WTC11 (cell line): ENCODE data around the gene TEKT2. TPM values are rescaled to one million over a fixed set of nuclear protein-coding genes. Genes with fewer than 3 reads are reported as not detected.

ENCODE experiments used
- ATAC-seq: fragments of 200-7000 bp; cut with Tn5 transposase; 2 replicates; pipeline ENCODE4 v1.10.0; 2021; ENCODE audit warnings: mild to moderate bottlenecking, moderate library complexity
- CTCF ChIA-PET: fragments of 300-600 bp; sonication (Branson Sonifier 250); formaldehyde crosslinking; loops from one replicate; lab custom pipeline; 2021; ENCODE audit warnings: antibody characterized with exemption; lab: Charles Lee
- POLR2A ChIA-PET: fragments of 350-600 bp; sonication (Branson Sonifier 250); formaldehyde crosslinking; loops from one replicate; lab custom pipeline; 2021; ENCODE audit warnings: antibody characterized with exemption; lab: Charles Lee
- DNase-seq: peaks from one replicate; pipeline ENCODE4 v3.0.0; 2021; ENCODE audit warnings: low spot score
- H3K27ac Mint-ChIP-seq: 2 replicates; pipeline ENCODE4 v1.8.0; 2021; ENCODE audit warnings: mixed read lengths
- H3K27me3 Mint-ChIP-seq: 2 replicates; pipeline ENCODE4 v1.8.0; 2021; ENCODE audit warnings: low read depth, mild to moderate bottlenecking, moderate library complexity, mixed read lengths
- H3K36me3 Mint-ChIP-seq: 2 replicates; pipeline ENCODE4 v1.8.0; 2021; ENCODE audit warnings: mixed read lengths
- H3K4me1 Mint-ChIP-seq: 2 replicates; pipeline ENCODE4 v1.8.0; 2022; ENCODE audit warnings: mixed read lengths
- H3K4me3 Mint-ChIP-seq: 2 replicates; pipeline ENCODE4 v1.8.0; 2021; ENCODE audit warnings: mild to moderate bottlenecking, moderate library complexity, mixed read lengths
- H3K9me3 Mint-ChIP-seq: 2 replicates; pipeline ENCODE4 v1.8.0; 2021; ENCODE audit warnings: mixed read lengths
- CBFB ChIP-seq: sonication (generic); formaldehyde crosslinking; IDR thresholded peaks from 2 replicates; pipeline ENCODE4 v1.8.1; 2022; ENCODE audit warnings: mild to moderate bottlenecking, low read depth, missing genetic modification reagents
- CREB1 ChIP-seq: sonication (generic); formaldehyde crosslinking; IDR thresholded peaks from 2 replicates; pipeline ENCODE4 v1.8.0; 2023; ENCODE audit warnings: mild to moderate bottlenecking, missing genetic modification reagents
- CREM ChIP-seq: sonication (generic); formaldehyde crosslinking; IDR thresholded peaks from 2 replicates; pipeline ENCODE4 v1.8.1; 2022; ENCODE audit warnings: mild to moderate bottlenecking, missing genetic modification reagents, moderate library complexity
- ESRRA ChIP-seq: sonication (generic); formaldehyde crosslinking; IDR thresholded peaks from 2 replicates; pipeline ENCODE4 v1.8.1; 2022; ENCODE audit warnings: mild to moderate bottlenecking, missing genetic modification reagents, borderline replicate concordance
- JUN ChIP-seq: sonication (generic); formaldehyde crosslinking; IDR thresholded peaks from 2 replicates; pipeline ENCODE4 v1.8.0; 2023; ENCODE audit warnings: mild to moderate bottlenecking, missing genetic modification reagents
- NFATC4 ChIP-seq: fragments of 250-450 bp; sonication (Bioruptor Pico); IDR thresholded peaks from 2 replicates; pipeline ENCODE4 v1.9.0; 2021; ENCODE audit warnings: mild to moderate bottlenecking
- NR3C1 ChIP-seq: sonication (generic); formaldehyde crosslinking; conservative IDR thresholded peaks from 2 replicates; pipeline ENCODE4 v1.8.1; 2023; ENCODE audit warnings: low read depth, mild to moderate bottlenecking, missing genetic modification reagents
- SMAD4 ChIP-seq: sonication (generic); formaldehyde crosslinking; IDR thresholded peaks from 2 replicates; pipeline ENCODE4 v1.8.0; 2022; ENCODE audit warnings: mild to moderate bottlenecking, missing genetic modification reagents
- TCF7 ChIP-seq: sonication (generic); formaldehyde crosslinking; IDR thresholded peaks from 2 replicates; pipeline ENCODE4 v1.8.0; 2022; ENCODE audit warnings: mild to moderate bottlenecking, low read depth, missing genetic modification reagents, moderate library complexity
- TEAD1 ChIP-seq: sonication (generic); formaldehyde crosslinking; IDR thresholded peaks from 2 replicates; pipeline ENCODE4 v1.8.0; 2022; ENCODE audit warnings: mild to moderate bottlenecking, missing genetic modification reagents
- ZNF396 ChIP-seq: fragments of 250-450 bp; sonication (Bioruptor Pico); IDR thresholded peaks from 2 replicates; pipeline ENCODE4 v1.8.0; 2021; ENCODE audit warnings: mild to moderate bottlenecking, moderate library complexity, borderline replicate concordance
- ZNF416 ChIP-seq: fragments of 250-450 bp; sonication (Bioruptor Pico); IDR thresholded peaks from 2 replicates; pipeline ENCODE4 v1.9.0; 2021; ENCODE audit warnings: mild to moderate bottlenecking, inconsistent platforms
- total RNA-seq: library from RNA; stranded (reverse); gene quantifications from 3 replicates; pipeline ENCODE4 v1.2.3, GENCODE V29; 2021
- TF ChIP-seq, protein P1 (sequence below): fragments of 250-450 bp; sonication (Bioruptor Pico); IDR thresholded peaks from 2 replicates; pipeline ENCODE4 v1.9.0; 2021; ENCODE audit warnings: mild to moderate bottlenecking
- TF ChIP-seq, protein P2 (sequence below): sonication (generic); formaldehyde crosslinking; IDR thresholded peaks from 2 replicates; pipeline ENCODE4 v1.8.0; 2022; ENCODE audit warnings: mild to moderate bottlenecking, missing genetic modification reagents
- TF ChIP-seq, protein P3 (sequence below): sonication (generic); formaldehyde crosslinking; IDR thresholded peaks from 2 replicates; pipeline ENCODE4 v1.8.1; 2023; ENCODE audit warnings: mild to moderate bottlenecking, missing genetic modification reagents
- TF ChIP-seq, protein P4 (sequence below): fragments of 250-450 bp; sonication (Bioruptor Pico); IDR thresholded peaks from 2 replicates; pipeline ENCODE4 v1.9.0; 2021; ENCODE audit warnings: mild to moderate bottlenecking
- TF ChIP-seq, protein P5 (sequence below): fragments of 250-450 bp; sonication (Bioruptor Pico); IDR thresholded peaks from 2 replicates; pipeline ENCODE4 v1.8.0; 2021; ENCODE audit warnings: mild to moderate bottlenecking
- TF ChIP-seq, protein P6 (sequence below): sonication (generic); formaldehyde crosslinking; conservative IDR thresholded peaks from 2 replicates; pipeline ENCODE4 v1.8.1; 2023; ENCODE audit warnings: mild to moderate bottlenecking, low read depth, missing genetic modification reagents, moderate library complexity
- TF ChIP-seq, protein P7 (sequence below): sonication (generic); formaldehyde crosslinking; IDR thresholded peaks from 2 replicates; pipeline ENCODE4 v1.8.1; 2023; ENCODE audit warnings: mild to moderate bottlenecking, missing genetic modification reagents, moderate library complexity
- TF ChIP-seq, protein P8 (sequence below): sonication (generic); formaldehyde crosslinking; IDR thresholded peaks from 2 replicates; pipeline ENCODE4 v1.8.1; 2023; ENCODE audit warnings: mild to moderate bottlenecking, moderate library complexity, missing genetic modification reagents

The TEKT2 gene
- total RNA-seq, 1 experiment from 2014 or later: 1.9 TPM

DNA sequence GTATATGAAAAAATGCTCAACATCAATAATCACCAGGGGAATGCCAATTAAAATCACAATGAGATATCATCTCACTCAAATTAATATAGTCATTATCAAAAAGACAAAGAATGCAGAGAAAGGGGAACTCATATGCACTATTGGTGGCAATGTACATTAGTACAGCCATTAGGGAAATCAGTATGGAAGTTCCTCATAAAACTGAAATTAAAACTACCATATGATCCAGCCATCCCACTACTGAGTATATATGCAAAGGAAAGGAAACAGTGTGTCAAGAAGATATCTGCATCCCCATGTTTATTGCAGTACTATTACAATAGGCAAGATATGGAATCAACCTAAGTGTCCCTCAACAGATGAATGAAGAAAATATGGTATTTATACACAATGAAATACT, 32.1 kb upstream of the TEKT2 start:
- ChIA-PET POLR2A (no interaction called here), CTCF (no interaction called here)
- ATAC-seq (no peak), DNase-seq (no peak)
- Mint-ChIP-seq H3K4me3 (no peak overlapping the region), H3K27me3 (no peaks in the 10 kb centered on the region), H3K36me3 (peaks cover 20% of the 10 kb centered on the region), H3K9me3 (no peaks in the 10 kb centered on the region; the same call in 1 of the 2 replicates), H3K27ac (no peak overlapping the region), H3K4me1 (no peaks in the 10 kb centered on the region)
- TF ChIP-seq, protein P1, sequence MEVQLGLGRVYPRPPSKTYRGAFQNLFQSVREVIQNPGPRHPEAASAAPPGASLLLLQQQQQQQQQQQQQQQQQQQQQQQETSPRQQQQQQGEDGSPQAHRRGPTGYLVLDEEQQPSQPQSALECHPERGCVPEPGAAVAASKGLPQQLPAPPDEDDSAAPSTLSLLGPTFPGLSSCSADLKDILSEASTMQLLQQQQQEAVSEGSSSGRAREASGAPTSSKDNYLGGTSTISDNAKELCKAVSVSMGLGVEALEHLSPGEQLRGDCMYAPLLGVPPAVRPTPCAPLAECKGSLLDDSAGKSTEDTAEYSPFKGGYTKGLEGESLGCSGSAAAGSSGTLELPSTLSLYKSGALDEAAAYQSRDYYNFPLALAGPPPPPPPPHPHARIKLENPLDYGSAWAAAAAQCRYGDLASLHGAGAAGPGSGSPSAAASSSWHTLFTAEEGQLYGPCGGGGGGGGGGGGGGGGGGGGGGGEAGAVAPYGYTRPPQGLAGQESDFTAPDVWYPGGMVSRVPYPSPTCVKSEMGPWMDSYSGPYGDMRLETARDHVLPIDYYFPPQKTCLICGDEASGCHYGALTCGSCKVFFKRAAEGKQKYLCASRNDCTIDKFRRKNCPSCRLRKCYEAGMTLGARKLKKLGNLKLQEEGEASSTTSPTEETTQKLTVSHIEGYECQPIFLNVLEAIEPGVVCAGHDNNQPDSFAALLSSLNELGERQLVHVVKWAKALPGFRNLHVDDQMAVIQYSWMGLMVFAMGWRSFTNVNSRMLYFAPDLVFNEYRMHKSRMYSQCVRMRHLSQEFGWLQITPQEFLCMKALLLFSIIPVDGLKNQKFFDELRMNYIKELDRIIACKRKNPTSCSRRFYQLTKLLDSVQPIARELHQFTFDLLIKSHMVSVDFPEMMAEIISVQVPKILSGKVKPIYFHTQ (CRISPR knock-in tag): no peak
- no peak for TF ChIP-seq ZNF416 (CRISPR knock-in tag)
- no peak for TF ChIP-seq CREM (CRISPR knock-in tag)
- TF ChIP-seq TEAD1 (CRISPR knock-in tag): no peak
- TF ChIP-seq, protein P2, sequence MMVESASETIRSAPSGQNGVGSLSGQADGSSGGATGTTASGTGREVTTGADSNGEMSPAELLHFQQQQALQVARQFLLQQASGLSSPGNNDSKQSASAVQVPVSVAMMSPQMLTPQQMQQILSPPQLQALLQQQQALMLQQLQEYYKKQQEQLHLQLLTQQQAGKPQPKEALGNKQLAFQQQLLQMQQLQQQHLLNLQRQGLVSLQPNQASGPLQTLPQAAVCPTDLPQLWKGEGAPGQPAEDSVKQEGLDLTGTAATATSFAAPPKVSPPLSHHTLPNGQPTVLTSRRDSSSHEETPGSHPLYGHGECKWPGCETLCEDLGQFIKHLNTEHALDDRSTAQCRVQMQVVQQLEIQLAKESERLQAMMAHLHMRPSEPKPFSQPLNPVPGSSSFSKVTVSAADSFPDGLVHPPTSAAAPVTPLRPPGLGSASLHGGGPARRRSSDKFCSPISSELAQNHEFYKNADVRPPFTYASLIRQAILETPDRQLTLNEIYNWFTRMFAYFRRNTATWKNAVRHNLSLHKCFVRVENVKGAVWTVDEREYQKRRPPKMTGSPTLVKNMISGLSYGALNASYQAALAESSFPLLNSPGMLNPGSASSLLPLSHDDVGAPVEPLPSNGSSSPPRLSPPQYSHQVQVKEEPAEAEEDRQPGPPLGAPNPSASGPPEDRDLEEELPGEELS: no peak
- no peak for TF ChIP-seq JUN (CRISPR knock-in tag)
- TF ChIP-seq NR3C1: no peak
- no peak for TF ChIP-seq SMAD4
- TF ChIP-seq TCF7 (CRISPR knock-in tag): no peak
- TF ChIP-seq, protein P3, sequence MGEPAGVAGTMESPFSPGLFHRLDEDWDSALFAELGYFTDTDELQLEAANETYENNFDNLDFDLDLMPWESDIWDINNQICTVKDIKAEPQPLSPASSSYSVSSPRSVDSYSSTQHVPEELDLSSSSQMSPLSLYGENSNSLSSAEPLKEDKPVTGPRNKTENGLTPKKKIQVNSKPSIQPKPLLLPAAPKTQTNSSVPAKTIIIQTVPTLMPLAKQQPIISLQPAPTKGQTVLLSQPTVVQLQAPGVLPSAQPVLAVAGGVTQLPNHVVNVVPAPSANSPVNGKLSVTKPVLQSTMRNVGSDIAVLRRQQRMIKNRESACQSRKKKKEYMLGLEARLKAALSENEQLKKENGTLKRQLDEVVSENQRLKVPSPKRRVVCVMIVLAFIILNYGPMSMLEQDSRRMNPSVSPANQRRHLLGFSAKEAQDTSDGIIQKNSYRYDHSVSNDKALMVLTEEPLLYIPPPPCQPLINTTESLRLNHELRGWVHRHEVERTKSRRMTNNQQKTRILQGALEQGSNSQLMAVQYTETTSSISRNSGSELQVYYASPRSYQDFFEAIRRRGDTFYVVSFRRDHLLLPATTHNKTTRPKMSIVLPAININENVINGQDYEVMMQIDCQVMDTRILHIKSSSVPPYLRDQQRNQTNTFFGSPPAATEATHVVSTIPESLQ (CRISPR knock-in tag): no peak
- TF ChIP-seq NFATC4: no peak
- TF ChIP-seq ZNF396 (CRISPR knock-in tag): no peak

DNA sequence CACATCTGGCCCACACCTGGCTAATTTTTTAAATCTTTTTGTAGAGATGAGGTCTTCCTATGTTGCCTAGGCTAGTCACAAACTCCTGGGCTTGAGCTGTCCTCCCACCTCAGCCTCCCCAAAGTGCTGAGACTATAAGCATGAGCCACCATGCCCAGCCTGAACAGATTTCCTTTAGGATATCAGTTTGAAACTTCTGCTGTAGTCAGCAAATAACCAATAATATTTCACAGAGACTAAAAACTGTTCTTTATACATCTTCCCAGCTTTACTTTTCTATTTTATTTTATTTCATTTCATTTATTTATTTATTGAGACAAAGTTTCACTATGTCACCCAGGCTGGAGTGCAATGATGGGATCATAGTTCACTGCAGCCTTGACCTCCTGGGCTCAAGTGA, 29.9 kb upstream of the TEKT2 start:
- ATAC-seq (no peak), DNase-seq (no peak)
- no peaks in the 10 kb centered on the region for H3K27me3 Mint-ChIP-seq
- no peak overlapping the region for H3K27ac Mint-ChIP-seq
- no peak overlapping the region for H3K4me3 Mint-ChIP-seq
- H3K4me1 Mint-ChIP-seq: no peaks in the 10 kb centered on the region
- ChIA-PET POLR2A (no interaction called here), CTCF (interaction anchor here (0.8 kb wide), 1 partner anchor 134 kb away, joined by 3 read pairs; no protein-coding TSS in a partner anchor)
- H3K36me3 Mint-ChIP-seq: no peaks in the 10 kb centered on the region; the same call in 1 of the 2 replicates
- H3K9me3 Mint-ChIP-seq: no peaks in the 10 kb centered on the region
- TF ChIP-seq, protein P4, sequence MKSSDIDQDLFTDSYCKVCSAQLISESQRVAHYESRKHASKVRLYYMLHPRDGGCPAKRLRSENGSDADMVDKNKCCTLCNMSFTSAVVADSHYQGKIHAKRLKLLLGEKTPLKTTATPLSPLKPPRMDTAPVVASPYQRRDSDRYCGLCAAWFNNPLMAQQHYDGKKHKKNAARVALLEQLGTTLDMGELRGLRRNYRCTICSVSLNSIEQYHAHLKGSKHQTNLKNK: no peak
- TF ChIP-seq CBFB: no peak
- TF ChIP-seq, protein P5, sequence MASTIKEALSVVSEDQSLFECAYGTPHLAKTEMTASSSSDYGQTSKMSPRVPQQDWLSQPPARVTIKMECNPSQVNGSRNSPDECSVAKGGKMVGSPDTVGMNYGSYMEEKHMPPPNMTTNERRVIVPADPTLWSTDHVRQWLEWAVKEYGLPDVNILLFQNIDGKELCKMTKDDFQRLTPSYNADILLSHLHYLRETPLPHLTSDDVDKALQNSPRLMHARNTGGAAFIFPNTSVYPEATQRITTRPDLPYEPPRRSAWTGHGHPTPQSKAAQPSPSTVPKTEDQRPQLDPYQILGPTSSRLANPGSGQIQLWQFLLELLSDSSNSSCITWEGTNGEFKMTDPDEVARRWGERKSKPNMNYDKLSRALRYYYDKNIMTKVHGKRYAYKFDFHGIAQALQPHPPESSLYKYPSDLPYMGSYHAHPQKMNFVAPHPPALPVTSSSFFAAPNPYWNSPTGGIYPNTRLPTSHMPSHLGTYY (CRISPR knock-in tag): no peak
- TF ChIP-seq, protein P6, sequence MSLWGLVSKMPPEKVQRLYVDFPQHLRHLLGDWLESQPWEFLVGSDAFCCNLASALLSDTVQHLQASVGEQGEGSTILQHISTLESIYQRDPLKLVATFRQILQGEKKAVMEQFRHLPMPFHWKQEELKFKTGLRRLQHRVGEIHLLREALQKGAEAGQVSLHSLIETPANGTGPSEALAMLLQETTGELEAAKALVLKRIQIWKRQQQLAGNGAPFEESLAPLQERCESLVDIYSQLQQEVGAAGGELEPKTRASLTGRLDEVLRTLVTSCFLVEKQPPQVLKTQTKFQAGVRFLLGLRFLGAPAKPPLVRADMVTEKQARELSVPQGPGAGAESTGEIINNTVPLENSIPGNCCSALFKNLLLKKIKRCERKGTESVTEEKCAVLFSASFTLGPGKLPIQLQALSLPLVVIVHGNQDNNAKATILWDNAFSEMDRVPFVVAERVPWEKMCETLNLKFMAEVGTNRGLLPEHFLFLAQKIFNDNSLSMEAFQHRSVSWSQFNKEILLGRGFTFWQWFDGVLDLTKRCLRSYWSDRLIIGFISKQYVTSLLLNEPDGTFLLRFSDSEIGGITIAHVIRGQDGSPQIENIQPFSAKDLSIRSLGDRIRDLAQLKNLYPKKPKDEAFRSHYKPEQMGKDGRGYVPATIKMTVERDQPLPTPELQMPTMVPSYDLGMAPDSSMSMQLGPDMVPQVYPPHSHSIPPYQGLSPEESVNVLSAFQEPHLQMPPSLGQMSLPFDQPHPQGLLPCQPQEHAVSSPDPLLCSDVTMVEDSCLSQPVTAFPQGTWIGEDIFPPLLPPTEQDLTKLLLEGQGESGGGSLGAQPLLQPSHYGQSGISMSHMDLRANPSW (CRISPR knock-in tag): no peak
- TF ChIP-seq, protein P7, sequence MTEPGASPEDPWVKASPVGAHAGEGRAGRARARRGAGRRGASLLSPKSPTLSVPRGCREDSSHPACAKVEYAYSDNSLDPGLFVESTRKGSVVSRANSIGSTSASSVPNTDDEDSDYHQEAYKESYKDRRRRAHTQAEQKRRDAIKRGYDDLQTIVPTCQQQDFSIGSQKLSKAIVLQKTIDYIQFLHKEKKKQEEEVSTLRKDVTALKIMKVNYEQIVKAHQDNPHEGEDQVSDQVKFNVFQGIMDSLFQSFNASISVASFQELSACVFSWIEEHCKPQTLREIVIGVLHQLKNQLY (CRISPR knock-in tag): no peak
- TF ChIP-seq, protein P8, sequence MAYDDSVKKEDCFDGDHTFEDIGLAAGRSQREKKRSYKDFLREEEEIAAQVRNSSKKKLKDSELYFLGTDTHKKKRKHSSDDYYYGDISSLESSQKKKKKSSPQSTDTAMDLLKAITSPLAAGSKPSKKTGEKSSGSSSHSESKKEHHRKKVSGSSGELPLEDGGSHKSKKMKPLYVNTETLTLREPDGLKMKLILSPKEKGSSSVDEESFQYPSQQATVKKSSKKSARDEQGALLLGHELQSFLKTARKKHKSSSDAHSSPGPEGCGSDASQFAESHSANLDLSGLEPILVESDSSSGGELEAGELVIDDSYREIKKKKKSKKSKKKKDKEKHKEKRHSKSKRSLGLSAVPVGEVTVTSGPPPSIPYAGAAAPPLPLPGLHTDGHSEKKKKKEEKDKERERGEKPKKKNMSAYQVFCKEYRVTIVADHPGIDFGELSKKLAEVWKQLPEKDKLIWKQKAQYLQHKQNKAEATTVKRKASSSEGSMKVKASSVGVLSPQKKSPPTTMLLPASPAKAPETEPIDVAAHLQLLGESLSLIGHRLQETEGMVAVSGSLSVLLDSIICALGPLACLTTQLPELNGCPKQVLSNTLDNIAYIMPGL (CRISPR knock-in tag): no peak
- no peak for TF ChIP-seq ESRRA (CRISPR knock-in tag)
- no peak for TF ChIP-seq CREB1 (CRISPR knock-in tag)
